ENCODE data around the gene HLX. TPM values are rescaled to one million over a fixed set of nuclear protein-coding genes. Genes with fewer than 3 reads are reported as not detected.

HLX gene
- total RNA-seq, 1 experiment from 2014 or later = 4.0 TPM

- H3K9ac ChIP-seq (ENCODE audit: low read length) = no peak overlapping the region
- H3K4me3 ChIP-seq (ENCODE audit: low read length) = no peak overlapping the region
- no TSS peak for BruUV-seq (replicated peaks)
These were observed 15.0 kb downstream of the HLX start for GRCh38 chr1:220894025-220894923.

GRCh38 chr1:220894924-220895256, 15.6 kb downstream of the HLX start:
- no peak overlapping the region for H3K9ac ChIP-seq (ENCODE audit: low read length)
- H3K27me3 ChIP-seq (ENCODE audit: low read length) = no peaks in the 10 kb centered on the region
- DNase-seq (no peak), ATAC-seq (no peak)
- H3K9me3 ChIP-seq (ENCODE audit: low read length) = no peaks in the 10 kb centered on the region
- no peak for TF ChIP-seq EZH2 (IDR thresholded peaks at IDR 0.05; ENCODE audit: low read length, unreplicated experiment)
- no peak for TF ChIP-seq EZH2phosphoT487 (IDR thresholded peaks at IDR 0.05; ENCODE audit: borderline replicate concordance, low read length)
- no peak for TF ChIP-seq CTCF (conservative IDR thresholded peaks at IDR 0.05; ENCODE audit: low read depth, low read length)
- no peaks in the 10 kb centered on the region for H3K79me2 ChIP-seq (ENCODE audit: low read length)
- no TSS peak for BruUV-seq (replicated peaks)
- H3K9me2 ChIP-seq (replicated peaks; ENCODE audit: low read length) = no peaks in the 10 kb centered on the region
- H3K4me3 ChIP-seq (ENCODE audit: low read length) = no peak overlapping the region
- ChIA-PET POLR2A (ENCODE audit: unreplicated experiment) (no interaction called here), CTCF (no interaction called here)
- no peak overlapping the region for H3K4me2 ChIP-seq (ENCODE audit: low read length)
- H4K20me1 ChIP-seq (ENCODE audit: low read length) = no peaks in the 10 kb centered on the region
- H3K27ac ChIP-seq (ENCODE audit: low read length) = no peak overlapping the region
- intact Hi-C loops (cut with micrococcal nuclease) = no loop called here
- H3F3A ChIP-seq (ENCODE audit: low read length, unreplicated experiment) = no peaks in the 10 kb centered on the region
- no peak overlapping the region for H2AFZ ChIP-seq (ENCODE audit: low read length)
- no peaks in the 10 kb centered on the region for H3K36me3 ChIP-seq (ENCODE audit: low read depth, low read length)
- no peaks in the 10 kb centered on the region for H3K4me1 ChIP-seq (ENCODE audit: insufficient read depth, low read length)

More at GRCh38 chr1:220894025-220894923, 15.0 kb downstream of the HLX start:
- no peaks in the 10 kb centered on the region for H3K79me2 ChIP-seq (ENCODE audit: low read length)
- no peak overlapping the region for H3K27ac ChIP-seq (ENCODE audit: low read length)
- no peaks in the 10 kb centered on the region for H3K9me2 ChIP-seq (replicated peaks; ENCODE audit: low read length)
- H2AFZ ChIP-seq (ENCODE audit: low read length) = no peak overlapping the region
- H3F3A ChIP-seq (ENCODE audit: low read length, unreplicated experiment) = no peaks in the 10 kb centered on the region
- DNase-seq = no peak
- H3K36me3 ChIP-seq (ENCODE audit: low read depth, low read length) = no peaks in the 10 kb centered on the region
- no peaks in the 10 kb centered on the region for H3K4me1 ChIP-seq (ENCODE audit: insufficient read depth, low read length)
- no peak overlapping the region for H3K4me2 ChIP-seq (ENCODE audit: low read length)
- TF ChIP-seq CTCF (conservative IDR thresholded peaks at IDR 0.05; ENCODE audit: low read depth, low read length) (no peak), EZH2 (IDR thresholded peaks at IDR 0.05; ENCODE audit: low read length, unreplicated experiment) (no peak), EZH2phosphoT487 (IDR thresholded peaks at IDR 0.05; ENCODE audit: borderline replicate concordance, low read length) (no peak)
- CTCF ChIA-PET = no interaction called here
- POLR2A ChIA-PET (ENCODE audit: unreplicated experiment) = no interaction called here
- intact Hi-C loops (cut with micrococcal nuclease) = no loop called here
- no peaks in the 10 kb centered on the region for H4K20me1 ChIP-seq (ENCODE audit: low read length)
- no peaks in the 10 kb centered on the region for H3K9me3 ChIP-seq (ENCODE audit: low read length)
- no peaks in the 10 kb centered on the region for H3K27me3 ChIP-seq (ENCODE audit: low read length)
- no peak for ATAC-seq

- intact Hi-C loops (cut with micrococcal nuclease) = no loop called here
- CTCF ChIA-PET = no interaction called here
These were observed 16.2 kb downstream of the HLX start for GRCh38 chr1:220895412-220895946.

More at GRCh38 chr1:220895412-220895946, 16.2 kb downstream of the HLX start:
- no peaks in the 10 kb centered on the region for H3K9me3 ChIP-seq (ENCODE audit: low read length)
- H3K36me3 ChIP-seq (ENCODE audit: low read depth, low read length) = no peaks in the 10 kb centered on the region
- POLR2A ChIA-PET (ENCODE audit: unreplicated experiment) = no interaction called here
- no peaks in the 10 kb centered on the region for H3F3A ChIP-seq (ENCODE audit: low read length, unreplicated experiment)
- no peak overlapping the region for H2AFZ ChIP-seq (ENCODE audit: low read length)
- no peak overlapping the region for H3K4me3 ChIP-seq (ENCODE audit: low read length)
- TF ChIP-seq EZH2 (IDR thresholded peaks at IDR 0.05; ENCODE audit: low read length, unreplicated experiment) (no peak), CTCF (conservative IDR thresholded peaks at IDR 0.05; ENCODE audit: low read depth, low read length) (no peak), EZH2phosphoT487 (IDR thresholded peaks at IDR 0.05; ENCODE audit: borderline replicate concordance, low read length) (no peak)
- DNase-seq (no peak), ATAC-seq (no peak)
- H3K27me3 ChIP-seq (ENCODE audit: low read length) = no peaks in the 10 kb centered on the region
- H3K9ac ChIP-seq (ENCODE audit: low read length) = no peak overlapping the region
- no peak overlapping the region for H3K4me2 ChIP-seq (ENCODE audit: low read length)
- no TSS peak for BruUV-seq (replicated peaks)
- H4K20me1 ChIP-seq (ENCODE audit: low read length) = no peaks in the 10 kb centered on the region
- no peak overlapping the region for H3K27ac ChIP-seq (ENCODE audit: low read length)
- no peaks in the 10 kb centered on the region for H3K9me2 ChIP-seq (replicated peaks; ENCODE audit: low read length)
- no peaks in the 10 kb centered on the region for H3K4me1 ChIP-seq (ENCODE audit: insufficient read depth, low read length)
- H3K79me2 ChIP-seq (ENCODE audit: low read length) = no peaks in the 10 kb centered on the region

Measured in PC-3 (cell line).